Suprapubic skin (tissue), 4 donors: ENCODE results near the gene NLGN4X. TPM values are rescaled to one million over a fixed set of nuclear protein-coding genes. Genes with fewer than 3 reads are reported as not detected.

ENCODE experiments used
- DNase-seq, 2 donors: peaks; one replicate each; pipeline ENCODE4 v3.0.0-alpha.2; 2019; ENCODE audit warnings: low spot score in 2 of 2
- H3K27ac ChIP-seq: fragments of 200-600 bp; sonication (generic); one replicate; pipeline ENCODE4 v1.5.1; 2019
- H3K27me3 ChIP-seq: fragments of 200-600 bp; sonication (generic); one replicate; pipeline ENCODE4 v1.5.1; 2019
- H3K36me3 ChIP-seq: fragments of 200-600 bp; sonication (generic); one replicate; pipeline ENCODE4 v1.5.1; 2019
- H3K4me1 ChIP-seq: fragments of 200-600 bp; sonication (generic); one replicate; pipeline ENCODE4 v1.5.1; 2019
- H3K4me3 ChIP-seq: fragments of 200-600 bp; sonication (generic); one replicate; pipeline ENCODE4 v1.5.1; 2019; ENCODE audit warnings: mild to moderate bottlenecking
- H3K9me3 ChIP-seq: fragments of 200-600 bp; sonication (generic); one replicate; pipeline ENCODE4 v1.5.1; 2019
- EP300 ChIP-seq: sonication (generic); formaldehyde crosslinking; IDR thresholded peaks from one replicate; pipeline ENCODE4 v1.6.1; 2017; ENCODE audit warnings: antibody characterized with exemption
- POLR2A ChIP-seq, 2 donors: fragments of 450-650 bp; IDR thresholded peaks; one replicate each; pipeline ENCODE4 v1.6.1; 2017; ENCODE audit warnings: antibody characterized with exemption in 2 of 2, mild to moderate bottlenecking in 2 of 2, moderate library complexity in 2 of 2
- POLR2AphosphoS5 ChIP-seq, 3 donors: sonication (generic); formaldehyde crosslinking; IDR thresholded peaks; one replicate each; pipeline ENCODE4 v1.6.1; 2017; ENCODE audit warnings: antibody characterized with exemption in 3 of 3
- WGBS: methylation state at CpG from one replicate; pipeline ENCODE4 v1.1.5; 2018; 5-methylcytosine and 5-hydroxymethylcytosine counted together
- total RNA-seq, 4 donors: library from RNA; depleted of rRNA; stranded (reverse); fragments of >200 nt; gene quantifications; one replicate each; pipeline ENCODE4 v1.1.0, GENCODE V29; 2016
- TF ChIP-seq, protein P1 (sequence below), 2 donors: fragments of 200-600 bp in 1 of 2; fragments of 450-650 bp in 1 of 2; sonication (generic) in 1 of 2; IDR thresholded peaks; one replicate each; pipeline ENCODE4 v1.5.1; 2016 to 2019; ENCODE audit warnings: antibody characterized with exemption in 2 of 2, mild to moderate bottlenecking in 1 of 2, moderate library complexity in 1 of 2

The NLGN4X gene
- total RNA-seq, 4 donors from 2014 or later, result 0.64 to 1.8 (median 1.2) TPM

DNA sequence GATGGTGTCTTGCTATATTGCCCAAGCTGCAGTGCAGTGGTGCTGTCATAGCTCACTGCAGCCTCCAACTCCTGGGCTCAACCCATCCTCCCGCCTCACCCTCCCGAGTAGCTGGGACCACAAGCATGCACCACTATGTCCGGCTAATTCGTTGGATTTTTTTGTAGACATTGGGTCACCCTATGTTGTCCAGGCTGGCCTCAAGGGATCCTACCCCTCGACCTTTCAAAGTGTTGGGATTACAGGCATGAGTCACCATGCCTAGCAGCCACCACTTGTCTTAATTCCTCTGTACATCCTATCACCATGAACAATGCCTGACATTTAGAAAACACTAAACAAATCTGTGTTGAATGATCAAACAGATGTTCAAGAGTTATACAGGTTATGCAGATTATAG, 76.7 kb downstream of the NLGN4X start:
- H3K4me1 ChIP-seq, result no peaks in the 10 kb centered on the region
- H3K27me3 ChIP-seq, result no peaks in the 10 kb centered on the region
- TF ChIP-seq POLR2AphosphoS5 (IDR thresholded peaks at IDR 0.05) (no peak), EP300 (no peak), POLR2A (IDR thresholded peaks at IDR 0.05) (no peak)
- TF ChIP-seq, protein P1, sequence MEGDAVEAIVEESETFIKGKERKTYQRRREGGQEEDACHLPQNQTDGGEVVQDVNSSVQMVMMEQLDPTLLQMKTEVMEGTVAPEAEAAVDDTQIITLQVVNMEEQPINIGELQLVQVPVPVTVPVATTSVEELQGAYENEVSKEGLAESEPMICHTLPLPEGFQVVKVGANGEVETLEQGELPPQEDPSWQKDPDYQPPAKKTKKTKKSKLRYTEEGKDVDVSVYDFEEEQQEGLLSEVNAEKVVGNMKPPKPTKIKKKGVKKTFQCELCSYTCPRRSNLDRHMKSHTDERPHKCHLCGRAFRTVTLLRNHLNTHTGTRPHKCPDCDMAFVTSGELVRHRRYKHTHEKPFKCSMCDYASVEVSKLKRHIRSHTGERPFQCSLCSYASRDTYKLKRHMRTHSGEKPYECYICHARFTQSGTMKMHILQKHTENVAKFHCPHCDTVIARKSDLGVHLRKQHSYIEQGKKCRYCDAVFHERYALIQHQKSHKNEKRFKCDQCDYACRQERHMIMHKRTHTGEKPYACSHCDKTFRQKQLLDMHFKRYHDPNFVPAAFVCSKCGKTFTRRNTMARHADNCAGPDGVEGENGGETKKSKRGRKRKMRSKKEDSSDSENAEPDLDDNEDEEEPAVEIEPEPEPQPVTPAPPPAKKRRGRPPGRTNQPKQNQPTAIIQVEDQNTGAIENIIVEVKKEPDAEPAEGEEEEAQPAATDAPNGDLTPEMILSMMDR (IDR thresholded peaks at IDR 0.05), result no peak
- whole genome bisulfite sequencing, result 75% methylated on average over 5 of the region's 5 CpGs
- no peak for DNase-seq
- no peaks in the 10 kb centered on the region for H3K9me3 ChIP-seq
- no peak overlapping the region for H3K4me3 ChIP-seq
- no peaks in the 10 kb centered on the region for H3K36me3 ChIP-seq
- no peak overlapping the region for H3K27ac ChIP-seq

DNA sequence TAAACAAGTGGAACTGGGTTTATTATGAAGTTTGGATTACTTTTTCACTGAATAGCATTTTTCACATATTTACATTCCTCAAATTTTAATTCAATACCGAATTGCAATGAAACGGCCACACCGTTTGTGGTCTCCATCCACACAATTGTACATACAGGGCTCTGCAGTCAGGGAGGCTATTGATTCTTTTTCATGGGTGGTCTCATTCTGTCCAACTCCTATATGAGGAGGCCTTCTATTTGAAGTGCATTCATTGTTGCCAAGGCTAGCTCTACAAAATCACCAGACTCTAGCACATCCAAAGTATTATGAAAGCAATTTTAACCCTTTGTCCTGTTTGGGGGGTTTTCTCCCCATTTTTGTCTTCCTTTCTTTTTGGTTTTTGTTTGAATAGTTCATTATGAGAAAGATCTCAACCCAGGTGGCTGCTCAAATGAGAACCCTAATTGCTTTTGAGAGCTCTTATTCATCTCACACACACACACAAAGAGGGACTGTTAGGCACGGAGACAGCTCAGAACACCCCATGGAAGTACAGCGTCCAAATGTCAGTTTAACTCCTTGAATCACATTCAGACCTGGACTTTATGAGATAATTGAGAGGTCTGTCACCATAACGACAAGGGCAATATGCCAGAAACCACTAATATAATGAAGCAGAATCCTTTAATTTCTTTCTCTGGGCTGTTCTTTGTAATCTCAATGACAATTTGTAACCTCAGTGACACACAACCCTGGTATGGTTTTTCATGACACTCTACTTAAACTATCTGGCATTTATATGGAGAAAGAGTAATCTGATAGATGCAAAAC, 79.4 kb downstream of the NLGN4X start:
- Histone ChIP-seq H3K4me3 (no peak overlapping the region), H3K27ac (no peak overlapping the region), H3K9me3 (no peaks in the 10 kb centered on the region), H3K36me3 (no peaks in the 10 kb centered on the region), H3K4me1 (no peaks in the 10 kb centered on the region), H3K27me3 (no peaks in the 10 kb centered on the region)
- TF ChIP-seq, protein P1 (IDR thresholded peaks at IDR 0.05), result no peak
- TF ChIP-seq POLR2AphosphoS5 (IDR thresholded peaks at IDR 0.05), result no peak
- TF ChIP-seq EP300, result no peak
- TF ChIP-seq POLR2A (IDR thresholded peaks at IDR 0.05), result no peak
- WGBS, result 77% methylated on average over 6 of the region's 6 CpGs
- no peak for DNase-seq

DNA sequence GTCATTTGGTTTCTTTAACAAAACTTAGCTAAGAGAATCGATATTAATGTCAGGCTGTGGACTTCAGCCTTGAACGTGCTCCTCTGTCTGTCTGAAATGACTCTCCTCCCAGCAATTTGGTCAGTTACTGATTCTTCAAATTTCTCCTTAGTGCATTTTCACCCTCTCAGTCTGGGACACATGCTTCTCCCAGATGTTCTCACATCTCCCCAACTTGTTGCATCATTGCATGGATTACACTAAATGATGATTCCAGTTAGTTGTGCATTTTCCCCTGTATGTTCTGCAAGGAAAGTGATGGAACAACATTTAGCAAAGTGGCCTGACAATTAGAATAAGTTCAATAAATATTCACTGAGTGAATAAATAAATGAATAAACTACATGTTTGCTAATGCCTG, 94.4 kb downstream of the NLGN4X start:
- no peaks in the 10 kb centered on the region for H3K4me1 ChIP-seq
- H3K27ac ChIP-seq, result no peak overlapping the region
- no peaks in the 10 kb centered on the region for H3K9me3 ChIP-seq
- WGBS, result 88% methylated on average over 2 of the region's 2 CpGs
- no peak overlapping the region for H3K4me3 ChIP-seq
- no peaks in the 10 kb centered on the region for H3K27me3 ChIP-seq
- no peak for DNase-seq
- no peaks in the 10 kb centered on the region for H3K36me3 ChIP-seq
- TF ChIP-seq EP300 (no peak), POLR2AphosphoS5 (IDR thresholded peaks at IDR 0.05) (no peak), POLR2A (IDR thresholded peaks at IDR 0.05) (no peak)
- TF ChIP-seq, protein P1 (IDR thresholded peaks at IDR 0.05), result no peak

DNA sequence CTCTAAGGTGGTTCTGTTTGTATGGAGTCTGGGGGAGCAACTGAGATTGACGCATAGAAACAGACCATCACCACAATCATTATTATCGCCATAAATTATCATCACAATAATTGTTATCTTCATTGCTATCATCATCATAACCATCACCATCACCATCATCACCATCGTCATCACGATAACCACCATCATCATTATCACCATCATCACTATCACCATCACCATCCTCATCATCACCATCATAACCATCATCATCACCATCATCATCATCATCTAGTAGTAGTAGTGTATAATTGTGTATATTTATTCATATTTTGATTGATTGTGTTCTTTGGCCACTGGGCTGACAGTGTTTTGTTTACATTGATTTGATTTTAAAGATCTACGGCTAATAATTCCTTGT, 95.7 kb downstream of the NLGN4X start:
- H3K36me3 ChIP-seq, result no peaks in the 10 kb centered on the region
- H3K4me1 ChIP-seq, result no peaks in the 10 kb centered on the region
- TF ChIP-seq EP300 (no peak), POLR2A (IDR thresholded peaks at IDR 0.05) (no peak), POLR2AphosphoS5 (IDR thresholded peaks at IDR 0.05) (no peak)
- TF ChIP-seq, protein P1 (IDR thresholded peaks at IDR 0.05), result no peak
- no peak overlapping the region for H3K27ac ChIP-seq
- WGBS, result 96% methylated on average over 5 of the region's 5 CpGs
- H3K27me3 ChIP-seq, result no peaks in the 10 kb centered on the region
- H3K9me3 ChIP-seq, result no peaks in the 10 kb centered on the region
- no peak for DNase-seq
- H3K4me3 ChIP-seq, result no peak overlapping the region

DNA sequence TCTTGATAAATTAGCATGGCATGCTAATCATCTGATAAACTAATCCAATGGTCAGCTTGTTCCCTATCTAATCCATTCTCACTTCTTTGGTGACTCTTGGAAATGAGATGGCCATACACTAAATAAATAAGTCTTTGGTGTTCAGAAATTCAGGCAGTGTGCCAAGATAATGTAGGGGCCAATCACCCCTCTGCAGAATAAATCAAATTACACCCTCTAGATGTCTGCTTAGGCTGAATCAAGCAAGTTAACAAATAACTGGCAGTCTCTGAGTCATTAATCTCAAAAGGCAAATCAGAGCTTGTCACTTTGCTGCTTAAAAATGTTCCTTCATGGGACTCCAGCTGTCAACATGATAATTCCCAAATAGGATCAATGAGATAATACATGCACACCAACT, 97.4 kb downstream of the NLGN4X start:
- Histone ChIP-seq H3K4me1 (no peaks in the 10 kb centered on the region), H3K27ac (no peak overlapping the region), H3K36me3 (no peaks in the 10 kb centered on the region), H3K27me3 (no peaks in the 10 kb centered on the region), H3K4me3 (no peak overlapping the region), H3K9me3 (no peaks in the 10 kb centered on the region)
- DNase-seq, result no peak
- TF ChIP-seq, protein P1 (IDR thresholded peaks at IDR 0.05), result no peak
- TF ChIP-seq EP300 (no peak), POLR2AphosphoS5 (IDR thresholded peaks at IDR 0.05) (no peak), POLR2A (IDR thresholded peaks at IDR 0.05) (no peak)
